HEK293T (cell line): Measurements from ENCODE around the gene SLC18B1.

Source experiments
- CTCF ChIA-PET: fragments of 350-600 bp; formaldehyde crosslinking; extraction: SDS; loops from one replicate; lab custom pipeline; 2021; ENCODE audit warnings: antibody characterized with exemption, inconsistent platforms; lab: Yijun Ruan, JAX
- POLR2A ChIA-PET: fragments of 350-600 bp; formaldehyde crosslinking; extraction: SDS; loops from one replicate; lab custom pipeline; 2020; ENCODE audit warnings: antibody characterized with exemption, inconsistent platforms; lab: Yijun Ruan, JAX
- DNase-seq: peaks from one replicate; pipeline ENCODE4 v3.0.0; 2012; ENCODE audit warnings: mixed read lengths; ENCODE audit errors: extremely low spot score
- ARNT ChIP-seq: fragments of 450-650 bp; IDR thresholded peaks from 2 replicates; pipeline ENCODE4 v1.6.1; 2017; ENCODE audit warnings: mild to moderate bottlenecking
- BHLHE40 ChIP-seq: fragments of 450-650 bp; IDR thresholded peaks from 2 replicates; pipeline ENCODE4 v1.6.1; 2016; ENCODE audit warnings: mild to moderate bottlenecking, moderate library complexity, borderline replicate concordance
- CTBP1 ChIP-seq: fragments of 450-650 bp; IDR thresholded peaks from 2 replicates; pipeline ENCODE4 v1.6.1; 2016; ENCODE audit warnings: borderline replicate concordance
- ELF4 ChIP-seq: fragments of 450-650 bp; IDR thresholded peaks from 2 replicates; pipeline ENCODE4 v1.6.1; 2017; ENCODE audit warnings: antibody characterized with exemption
- FOXA1 ChIP-seq: fragments of 450-650 bp; IDR thresholded peaks from 2 replicates; pipeline ENCODE4 v1.6.1; 2016; ENCODE audit warnings: mild to moderate bottlenecking
- FOXK2 ChIP-seq: fragments of 450-650 bp; IDR thresholded peaks from 2 replicates; pipeline ENCODE4 v1.6.1; 2016; ENCODE audit warnings: mild to moderate bottlenecking
- FOXM1 ChIP-seq: fragments of 450-650 bp; IDR thresholded peaks from 2 replicates; pipeline ENCODE4 v1.6.1; 2017; ENCODE audit warnings: mild to moderate bottlenecking, borderline replicate concordance
- HDGF ChIP-seq: fragments of 450-650 bp; IDR thresholded peaks from 2 replicates; pipeline ENCODE4 v1.6.1; 2017; ENCODE audit warnings: antibody characterized with exemption, borderline replicate concordance
- L3MBTL2 ChIP-seq: fragments of 450-650 bp; conservative IDR thresholded peaks from 2 replicates; pipeline ENCODE4 v1.6.1; 2016; ENCODE audit warnings: mild to moderate bottlenecking
- LEF1 ChIP-seq: fragments of 450-650 bp; IDR thresholded peaks from 2 replicates; pipeline ENCODE4 v1.6.1; 2017; ENCODE audit warnings: mild to moderate bottlenecking, borderline replicate concordance
- NFRKB ChIP-seq: fragments of 450-650 bp; IDR thresholded peaks from 2 replicates; pipeline ENCODE4 v1.6.1; 2016; ENCODE audit warnings: mild to moderate bottlenecking, moderate library complexity
- PKNOX1 ChIP-seq: fragments of 450-650 bp; IDR thresholded peaks from 2 replicates; pipeline ENCODE4 v1.6.1; 2016
- SP1 ChIP-seq: fragments of 450-650 bp; IDR thresholded peaks from 2 replicates; pipeline ENCODE4 v1.6.1; 2017
- SUZ12 ChIP-seq: fragments of 450-650 bp; IDR thresholded peaks from 2 replicates; pipeline ENCODE4 v1.6.1; 2016; ENCODE audit warnings: mild to moderate bottlenecking
- TARDBP ChIP-seq: fragments of 450-650 bp; IDR thresholded peaks from 2 replicates; pipeline ENCODE4 v1.6.1; 2016
- ZNF384 ChIP-seq: fragments of 450-650 bp; IDR thresholded peaks from 2 replicates; pipeline ENCODE4 v1.6.1; 2016

SLC18B1 gene

GRCh38 chr6:132797951-132798868 lies at the start of gene SLC18B1:
Gene SLC18B1 (minus strand): TSS chr6:132798637. CDS start chr6:132798456, 181 bp downstream.
- CTCF ChIA-PET = interaction anchor here (0.6 to 3.5 kb wide), 9 partner anchors 10 to 734 kb away, joined by 3 to 14 read pairs (median 3); no protein-coding TSS in a partner anchor
- TF ChIP-seq NFRKB = no peak
- TF ChIP-seq TARDBP = no peak
- no peak for TF ChIP-seq ARNT
- TF ChIP-seq ZNF384 = no peak; the same call in 1 of the 2 replicates
- TF ChIP-seq FOXA1 = no peak
- no peak for TF ChIP-seq SP1
- TF ChIP-seq SUZ12 = no peak
- no peak for TF ChIP-seq PKNOX1
- TF ChIP-seq FOXK2 = no peak
- TF ChIP-seq FOXM1 = no peak
- TF ChIP-seq LEF1 = no peak
- no peak for TF ChIP-seq CTBP1
- TF ChIP-seq BHLHE40 = no peak
- TF ChIP-seq HDGF = no peak
- TF ChIP-seq L3MBTL2 = no peak
- TF ChIP-seq ELF4 = no peak
- POLR2A ChIA-PET = interaction anchor here (0.7 to 2.7 kb wide), 10 partner anchors 9 to 285 kb away, joined by 3 to 17 read pairs (median 5); partner anchors contain the start of genes RPS12 and STX7
- DNase-seq = peak; percentile 57

- ChIA-PET CTCF (no interaction called here), POLR2A (no interaction called here)
- TF ChIP-seq ZNF384 (no peak), SP1 (no peak), ELF4 (no peak), PKNOX1 (peak; percentile 65; the same call in 1 of the 2 replicates), BHLHE40 (no peak)
- no peak for DNase-seq
Measured at GRCh38 chr6:132843316-132844035, 45.0 kb upstream of the SLC18B1 start.

GRCh38 chr6:132841966-132842365 lies 43.5 kb upstream of the SLC18B1 start:
- TF ChIP-seq ELF4 (no peak), ZNF384 (no peak), SP1 (no peak), L3MBTL2 (no peak), NFRKB (no peak), BHLHE40 (no peak), ARNT (no peak), FOXM1 (no peak), SUZ12 (no peak), TARDBP (no peak)
- DNase-seq = no peak
- ChIA-PET POLR2A (no interaction called here), CTCF (no interaction called here)

GRCh38 chr6:132832891-132833290 lies 34.5 kb upstream of the SLC18B1 start:
- ChIA-PET CTCF (no interaction called here), POLR2A (no interaction called here)
- no peak for TF ChIP-seq L3MBTL2
- TF ChIP-seq TARDBP = no peak
- no peak for TF ChIP-seq PKNOX1
- TF ChIP-seq ARNT = no peak
- no peak for TF ChIP-seq FOXM1
- TF ChIP-seq FOXK2 = no peak
- no peak for TF ChIP-seq ELF4
- TF ChIP-seq ZNF384 = no peak
- TF ChIP-seq SP1 = no peak
- no peak for TF ChIP-seq CTBP1
- no peak for TF ChIP-seq FOXA1
- no peak for TF ChIP-seq LEF1
- no peak for DNase-seq

GRCh38 chr6:132830334-132830751 lies 31.9 kb upstream of the SLC18B1 start:
- TF ChIP-seq SP1 = no peak
- TF ChIP-seq FOXA1 = no peak
- TF ChIP-seq BHLHE40 = no peak
- CTCF ChIA-PET = interaction anchor here (0.7 to 2.0 kb wide), 6 partner anchors 19 to 722 kb away, joined by 3 to 10 read pairs (median 5); no protein-coding TSS in a partner anchor
- DNase-seq = peak; percentile 38
- POLR2A ChIA-PET = interaction anchor here (0.7 kb wide), 1 partner anchor 324 kb away, joined by 3 read pairs; no protein-coding TSS in a partner anchor
